ENCODE results near the gene KCNAB1.

KCNAB1 gene

DNA sequence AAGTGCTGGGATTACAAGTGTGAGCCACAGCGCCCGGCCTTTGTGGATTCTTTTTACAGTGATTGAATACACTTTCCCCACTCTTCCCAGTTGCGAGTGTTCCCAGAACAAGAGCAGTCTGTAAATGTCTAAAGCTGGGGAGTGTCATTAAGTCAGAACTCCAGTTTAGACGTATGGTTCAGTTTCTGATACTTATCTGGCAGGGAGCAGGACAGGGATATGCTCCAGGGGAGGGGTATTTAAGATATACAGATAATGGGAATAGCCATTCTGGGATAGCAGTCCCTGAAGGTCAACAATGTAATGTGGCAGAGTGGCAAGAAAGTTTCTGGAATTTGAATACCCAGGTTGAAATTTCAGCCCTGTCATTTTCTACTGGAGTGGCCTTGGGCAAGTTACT is 270.5 kb downstream of the KCNAB1 start:
- H2AFZ ChIP-seq (ENCODE audit: low read length), result no peak overlapping the region
- H3K4me2 ChIP-seq (ENCODE audit: low read depth, low read length, poor library complexity, severe bottlenecking), result no peak overlapping the region
- H3K9ac ChIP-seq (ENCODE audit: low read depth, low read length, poor library complexity, severe bottlenecking), result no peak overlapping the region
- no peak overlapping the region for H3K4me3 ChIP-seq (ENCODE audit: low read length, poor library complexity, severe bottlenecking)
- H3K27me3 ChIP-seq (ENCODE audit: insufficient read depth, low read length, poor library complexity, severe bottlenecking), result no peaks in the 10 kb centered on the region
- H3K9me2 ChIP-seq (replicated peaks; ENCODE audit: low read depth, low read length), result no peaks in the 10 kb centered on the region
- H3K79me2 ChIP-seq (ENCODE audit: insufficient read depth, low read length), result no peaks in the 10 kb centered on the region
- H4K20me1 ChIP-seq (ENCODE audit: insufficient read depth, low read length, poor library complexity, severe bottlenecking), result no peaks in the 10 kb centered on the region
- peaks cover 27% of the 10 kb centered on the region for H3K4me1 ChIP-seq (ENCODE audit: insufficient read depth, low read length, poor library complexity, severe bottlenecking)
- no peaks in the 10 kb centered on the region for H3K36me3 ChIP-seq (ENCODE audit: insufficient read depth, low read length)
- TF ChIP-seq EZH2phosphoT487 (IDR thresholded peaks at IDR 0.05; ENCODE audit: borderline replicate concordance), result no peak
- TF ChIP-seq, protein P1, sequence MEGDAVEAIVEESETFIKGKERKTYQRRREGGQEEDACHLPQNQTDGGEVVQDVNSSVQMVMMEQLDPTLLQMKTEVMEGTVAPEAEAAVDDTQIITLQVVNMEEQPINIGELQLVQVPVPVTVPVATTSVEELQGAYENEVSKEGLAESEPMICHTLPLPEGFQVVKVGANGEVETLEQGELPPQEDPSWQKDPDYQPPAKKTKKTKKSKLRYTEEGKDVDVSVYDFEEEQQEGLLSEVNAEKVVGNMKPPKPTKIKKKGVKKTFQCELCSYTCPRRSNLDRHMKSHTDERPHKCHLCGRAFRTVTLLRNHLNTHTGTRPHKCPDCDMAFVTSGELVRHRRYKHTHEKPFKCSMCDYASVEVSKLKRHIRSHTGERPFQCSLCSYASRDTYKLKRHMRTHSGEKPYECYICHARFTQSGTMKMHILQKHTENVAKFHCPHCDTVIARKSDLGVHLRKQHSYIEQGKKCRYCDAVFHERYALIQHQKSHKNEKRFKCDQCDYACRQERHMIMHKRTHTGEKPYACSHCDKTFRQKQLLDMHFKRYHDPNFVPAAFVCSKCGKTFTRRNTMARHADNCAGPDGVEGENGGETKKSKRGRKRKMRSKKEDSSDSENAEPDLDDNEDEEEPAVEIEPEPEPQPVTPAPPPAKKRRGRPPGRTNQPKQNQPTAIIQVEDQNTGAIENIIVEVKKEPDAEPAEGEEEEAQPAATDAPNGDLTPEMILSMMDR (conservative IDR thresholded peaks at IDR 0.05; ENCODE audit: low read length), result no peak
- H3K9me3 ChIP-seq (ENCODE audit: insufficient read depth, low read depth, low read length), result no peaks in the 10 kb centered on the region
- H3F3A ChIP-seq (ENCODE audit: low read depth), result no peaks in the 10 kb centered on the region

DNA sequence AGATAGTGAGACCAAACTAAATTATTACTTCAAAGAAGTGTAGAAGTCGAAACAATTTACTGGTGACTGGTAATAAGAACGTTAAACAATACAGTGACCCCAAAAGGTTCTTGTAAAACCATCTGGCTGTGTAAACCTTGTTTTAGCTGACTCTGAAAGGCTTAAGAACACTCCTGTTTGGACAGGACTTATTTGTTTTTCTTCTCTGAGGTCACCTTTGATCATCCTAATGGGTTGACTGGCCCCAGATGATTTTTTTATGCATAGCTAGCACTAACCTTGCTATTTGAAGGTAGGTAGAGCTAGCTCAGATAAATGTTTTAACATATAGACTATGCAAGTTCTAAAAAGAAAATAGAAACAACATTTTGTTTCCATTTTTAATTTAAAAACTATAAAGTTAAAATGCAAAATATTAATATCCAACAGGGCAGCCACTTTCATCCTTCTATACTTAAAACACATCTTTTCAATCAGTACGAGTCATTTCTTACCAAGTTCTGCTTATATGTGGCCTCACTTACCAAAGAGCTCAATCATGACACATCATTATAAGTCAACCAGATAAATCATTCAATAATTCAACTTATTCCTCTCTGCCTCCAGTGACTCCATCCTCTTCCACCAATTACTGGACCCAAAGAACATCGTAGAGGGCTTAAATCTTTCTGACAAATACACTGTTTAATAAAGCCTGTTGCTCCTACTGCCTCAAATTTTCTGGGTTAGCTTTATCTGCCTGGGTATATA is 275.8 kb downstream of the KCNAB1 start:
- Histone ChIP-seq H3K9me3 (ENCODE audit: insufficient read depth, low read depth, low read length) (no peaks in the 10 kb centered on the region), H3K9me2 (replicated peaks; ENCODE audit: low read depth, low read length) (no peaks in the 10 kb centered on the region), H3K9ac (ENCODE audit: low read depth, low read length, poor library complexity, severe bottlenecking) (no peak overlapping the region), H3K4me2 (ENCODE audit: low read depth, low read length, poor library complexity, severe bottlenecking) (no peak overlapping the region), H3K36me3 (ENCODE audit: insufficient read depth, low read length) (no peaks in the 10 kb centered on the region), H3K27me3 (ENCODE audit: insufficient read depth, low read length, poor library complexity, severe bottlenecking) (no peaks in the 10 kb centered on the region), H3K4me1 (ENCODE audit: insufficient read depth, low read length, poor library complexity, severe bottlenecking) (peaks cover 18% of the 10 kb centered on the region), H3K79me2 (ENCODE audit: insufficient read depth, low read length) (no peaks in the 10 kb centered on the region), H4K20me1 (ENCODE audit: insufficient read depth, low read length, poor library complexity, severe bottlenecking) (no peaks in the 10 kb centered on the region), H2AFZ (ENCODE audit: low read length) (no peak overlapping the region), H3F3A (ENCODE audit: low read depth) (no peaks in the 10 kb centered on the region), H3K4me3 (ENCODE audit: low read length, poor library complexity, severe bottlenecking) (no peak overlapping the region)
- TF ChIP-seq, protein P1 (conservative IDR thresholded peaks at IDR 0.05; ENCODE audit: low read length), result no peak
- TF ChIP-seq EZH2phosphoT487 (IDR thresholded peaks at IDR 0.05; ENCODE audit: borderline replicate concordance), result no peak

DNA sequence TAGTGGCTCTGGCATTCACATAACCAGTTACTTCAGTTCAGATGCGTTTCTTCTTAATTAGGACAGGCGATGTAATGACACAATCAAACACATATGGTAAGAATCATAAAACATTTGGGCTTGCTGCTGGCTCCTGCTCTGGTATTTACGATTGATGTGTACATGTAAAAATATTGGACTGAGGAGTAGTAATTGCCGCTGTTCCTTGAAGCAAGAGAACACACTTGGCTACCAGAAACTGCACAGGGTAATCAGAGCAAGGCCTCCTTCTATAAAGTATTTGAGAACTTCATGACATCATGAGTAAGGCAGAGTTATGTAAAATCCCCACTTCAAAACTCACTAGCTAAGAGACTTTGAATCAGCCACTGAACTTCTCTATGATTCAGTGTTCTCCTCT is 276.5 kb downstream of the KCNAB1 start:
- Histone ChIP-seq H3K79me2 (ENCODE audit: insufficient read depth, low read length) (no peaks in the 10 kb centered on the region), H3K4me1 (ENCODE audit: insufficient read depth, low read length, poor library complexity, severe bottlenecking) (peaks cover 18% of the 10 kb centered on the region), H3K9me2 (replicated peaks; ENCODE audit: low read depth, low read length) (no peaks in the 10 kb centered on the region), H3K4me3 (ENCODE audit: low read length, poor library complexity, severe bottlenecking) (no peak overlapping the region), H3K9me3 (ENCODE audit: insufficient read depth, low read depth, low read length) (no peaks in the 10 kb centered on the region), H3K27me3 (ENCODE audit: insufficient read depth, low read length, poor library complexity, severe bottlenecking) (no peaks in the 10 kb centered on the region), H3F3A (ENCODE audit: low read depth) (no peaks in the 10 kb centered on the region), H4K20me1 (ENCODE audit: insufficient read depth, low read length, poor library complexity, severe bottlenecking) (no peaks in the 10 kb centered on the region), H3K4me2 (ENCODE audit: low read depth, low read length, poor library complexity, severe bottlenecking) (no peak overlapping the region), H3K36me3 (ENCODE audit: insufficient read depth, low read length) (no peaks in the 10 kb centered on the region), H3K9ac (ENCODE audit: low read depth, low read length, poor library complexity, severe bottlenecking) (no peak overlapping the region), H2AFZ (ENCODE audit: low read length) (no peak overlapping the region)
- TF ChIP-seq EZH2phosphoT487 (IDR thresholded peaks at IDR 0.05; ENCODE audit: borderline replicate concordance), result no peak
- TF ChIP-seq, protein P1 (conservative IDR thresholded peaks at IDR 0.05; ENCODE audit: low read length), result no peak

All from Loucy (cell line).